ENCODE data around the gene CENPO. TPM values are rescaled to one million over a fixed set of nuclear protein-coding genes. Genes with fewer than 3 reads are reported as not detected.
A peak's percentile ranks its signal among the peaks of the same experiment; 100 is the strongest.

The CENPO gene
- total and polyA plus RNA-seq, 9 donors = 11.7 to 22.2 (median 17.7) TPM

GRCh38 chr2:24856791-24857211 is 63.6 kb downstream of the CENPO start:
- Histone ChIP-seq H3K36me3 (ENCODE audit: control insufficient read depth, insufficient read depth, low read length) (no peaks in the 10 kb centered on the region), H3K9me3 (replicated peaks; ENCODE audit: control insufficient read depth, low read depth, low read length) (no peaks in the 10 kb centered on the region), H3K4me1 (ENCODE audit: control insufficient read depth, insufficient read depth, low read length) (peaks cover 23% of the 10 kb centered on the region), H3K4me3 (ENCODE audit: low read length) (no peak overlapping the region), H3K27me3 (ENCODE audit: control insufficient read depth, insufficient read depth, low read length) (no peaks in the 10 kb centered on the region), H3K27ac (ENCODE audit: low read length) (no peak overlapping the region)
- 74% methylated on average over 5 of the region's 5 CpGs for WGBS (ENCODE audit: insufficient coverage)
- DNase-seq = peak; percentile 25

DNA sequence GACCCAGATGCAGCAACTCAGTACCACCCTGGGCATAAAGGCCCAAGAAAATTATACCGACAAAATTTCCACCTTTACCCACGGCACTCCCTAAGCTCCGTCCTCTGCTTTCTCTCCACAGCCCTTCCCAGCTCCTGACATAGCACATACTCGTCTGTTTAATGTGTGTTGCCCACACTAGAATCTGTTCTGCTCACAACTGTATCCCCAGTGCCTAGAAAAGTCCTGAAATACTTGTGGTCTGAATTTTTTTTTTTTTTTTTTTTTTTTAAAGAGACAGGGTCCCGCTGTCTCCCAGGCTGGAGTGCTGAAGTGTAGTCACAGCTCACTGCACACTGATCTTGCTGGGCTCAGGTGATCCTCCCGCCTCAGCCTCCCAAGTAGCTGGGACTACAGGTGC is 64.5 kb downstream of the CENPO start:
- 97% methylated on average over 3 of the region's 6 CpGs for WGBS (ENCODE audit: insufficient coverage)
- Histone ChIP-seq H3K4me1 (ENCODE audit: control insufficient read depth, insufficient read depth, low read length) (peaks cover 23% of the 10 kb centered on the region), H3K27ac (ENCODE audit: low read length) (no peak overlapping the region)

DNA sequence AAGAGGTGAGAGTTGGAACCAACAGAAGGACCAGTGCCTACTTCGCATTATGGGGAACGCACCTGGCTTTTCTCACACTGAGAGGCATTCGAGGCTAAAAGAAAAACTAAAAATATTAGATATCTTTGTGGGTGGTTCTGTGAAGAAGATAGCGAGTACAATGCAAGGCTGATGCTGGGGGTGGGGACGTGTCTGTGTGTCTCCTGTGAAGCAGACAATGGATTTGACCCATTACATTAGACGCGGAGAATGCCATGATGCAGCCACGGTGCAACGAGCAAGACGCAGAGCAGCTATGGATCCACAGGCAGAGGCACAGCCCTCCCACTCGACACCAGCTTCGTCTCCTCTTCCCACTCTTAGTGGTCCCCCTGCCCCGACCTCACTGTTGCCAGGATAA is 65.8 kb downstream of the CENPO start:
- DNase-seq = no peak
- Histone ChIP-seq H3K4me3 (ENCODE audit: low read length) (no peak overlapping the region), H3K9me3 (replicated peaks; ENCODE audit: control insufficient read depth, low read depth, low read length) (no peaks in the 10 kb centered on the region), H3K36me3 (ENCODE audit: control insufficient read depth, insufficient read depth, low read length) (no peaks in the 10 kb centered on the region), H3K27ac (ENCODE audit: low read length) (no peak overlapping the region), H3K4me1 (ENCODE audit: control insufficient read depth, insufficient read depth, low read length) (peaks cover 23% of the 10 kb centered on the region), H3K27me3 (ENCODE audit: control insufficient read depth, insufficient read depth, low read length) (no peaks in the 10 kb centered on the region)
- over 99% methylated on average over 12 of the region's 13 CpGs for WGBS (ENCODE audit: insufficient coverage)

More for the DNA sequence above, 64.5 kb downstream of the CENPO start:
- Histone ChIP-seq H3K9me3 (replicated peaks; ENCODE audit: control insufficient read depth, low read depth, low read length) (no peaks in the 10 kb centered on the region), H3K27me3 (ENCODE audit: control insufficient read depth, insufficient read depth, low read length) (no peaks in the 10 kb centered on the region), H3K36me3 (ENCODE audit: control insufficient read depth, insufficient read depth, low read length) (no peaks in the 10 kb centered on the region), H3K4me3 (ENCODE audit: low read length) (no peak overlapping the region)
- no peak for DNase-seq

DNA sequence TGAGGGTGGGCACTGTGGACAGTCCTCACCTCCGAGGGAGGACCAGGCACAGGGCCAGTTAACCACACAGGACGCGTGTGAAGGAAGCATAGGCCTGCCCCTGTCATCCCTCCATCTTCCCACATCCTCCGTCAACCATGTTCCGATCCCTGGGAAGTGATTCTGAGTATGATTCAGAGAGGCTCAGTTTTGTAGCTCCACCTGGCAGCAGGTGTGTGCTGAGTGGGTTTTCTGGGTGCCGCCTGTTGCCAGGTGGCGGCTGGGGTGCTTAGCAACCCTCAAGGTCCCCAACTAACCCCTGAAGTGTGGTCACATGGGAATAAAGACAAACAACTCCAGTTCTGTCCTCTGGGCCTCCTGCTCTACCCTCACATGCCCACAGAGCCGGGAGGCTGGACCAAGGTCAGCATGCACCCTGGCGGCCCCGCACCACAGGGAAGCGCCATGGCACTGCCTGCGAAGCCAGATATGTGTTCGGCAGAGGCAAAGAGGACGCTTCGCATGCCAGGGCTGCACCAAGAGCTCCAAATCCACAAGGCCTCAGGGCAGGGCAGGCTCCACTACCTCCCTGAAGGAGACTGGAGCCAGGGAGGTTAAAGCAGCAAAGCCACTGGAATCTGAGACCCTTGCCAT is 66.9 kb downstream of the CENPO start:
- 93% methylated on average over 8 of the region's 15 CpGs for WGBS (ENCODE audit: insufficient coverage)
- no peak overlapping the region for H3K4me3 ChIP-seq (ENCODE audit: low read length)
- no peaks in the 10 kb centered on the region for H3K27me3 ChIP-seq (ENCODE audit: control insufficient read depth, insufficient read depth, low read length)
- no peaks in the 10 kb centered on the region for H3K9me3 ChIP-seq (replicated peaks; ENCODE audit: control insufficient read depth, low read depth, low read length)
- peaks cover 17% of the 10 kb centered on the region for H3K4me1 ChIP-seq (ENCODE audit: control insufficient read depth, insufficient read depth, low read length)
- no peaks in the 10 kb centered on the region for H3K36me3 ChIP-seq (ENCODE audit: control insufficient read depth, insufficient read depth, low read length)
- H3K27ac ChIP-seq (ENCODE audit: low read length) = no peak overlapping the region
- DNase-seq = no peak

- H3K27ac ChIP-seq (ENCODE audit: low read length) = no peak overlapping the region
Measured at GRCh38 chr2:24860631-24861030, 67.4 kb downstream of the CENPO start.

GRCh38 chr2:24861500-24861899 is 68.3 kb downstream of the CENPO start:
- no peak overlapping the region for H3K27ac ChIP-seq (ENCODE audit: low read length)
- WGBS (ENCODE audit: insufficient coverage) = 81% methylated on average over 8 of the region's 11 CpGs
- no peak overlapping the region for H3K4me3 ChIP-seq (ENCODE audit: low read length)
- H3K36me3 ChIP-seq (ENCODE audit: control insufficient read depth, insufficient read depth, low read length) = no peaks in the 10 kb centered on the region
- peaks cover 5% of the 10 kb centered on the region for H3K4me1 ChIP-seq (ENCODE audit: control insufficient read depth, insufficient read depth, low read length)
- no peak for DNase-seq
- H3K9me3 ChIP-seq (replicated peaks; ENCODE audit: control insufficient read depth, low read depth, low read length) = no peaks in the 10 kb centered on the region
- no peaks in the 10 kb centered on the region for H3K27me3 ChIP-seq (ENCODE audit: control insufficient read depth, insufficient read depth, low read length)

More at GRCh38 chr2:24860631-24861030, 67.4 kb downstream of the CENPO start:
- DNase-seq = no peak
- H3K4me1 ChIP-seq (ENCODE audit: control insufficient read depth, insufficient read depth, low read length) = peaks cover 13% of the 10 kb centered on the region
- H3K9me3 ChIP-seq (replicated peaks; ENCODE audit: control insufficient read depth, low read depth, low read length) = no peaks in the 10 kb centered on the region
- no peaks in the 10 kb centered on the region for H3K27me3 ChIP-seq (ENCODE audit: control insufficient read depth, insufficient read depth, low read length)
- no peak overlapping the region for H3K4me3 ChIP-seq (ENCODE audit: low read length)
- H3K36me3 ChIP-seq (ENCODE audit: control insufficient read depth, insufficient read depth, low read length) = no peaks in the 10 kb centered on the region
- WGBS (ENCODE audit: insufficient coverage) = 95% methylated on average over 7 of the region's 7 CpGs

DNA sequence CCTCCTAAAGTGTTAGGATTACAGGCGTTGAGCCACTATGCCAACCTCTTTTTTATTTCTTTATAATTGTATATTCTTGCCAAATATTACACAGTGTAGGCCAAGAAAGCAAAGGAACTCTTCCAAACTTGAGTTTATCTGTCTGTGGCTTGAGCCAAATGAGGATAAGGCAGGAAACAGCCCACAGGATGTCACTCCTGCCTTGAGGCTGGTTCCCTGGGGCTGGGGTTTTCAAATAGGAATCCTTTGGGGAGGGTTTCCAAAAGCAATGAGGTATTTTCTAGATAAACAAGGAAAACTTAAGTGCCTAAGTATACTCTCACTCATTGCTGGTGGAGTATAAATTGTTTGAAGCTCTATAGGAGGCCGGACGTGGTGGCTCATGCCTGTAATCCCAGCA is 70.4 kb downstream of the CENPO start:
- Histone ChIP-seq H3K9me3 (replicated peaks; ENCODE audit: control insufficient read depth, low read depth, low read length) (no peaks in the 10 kb centered on the region), H3K27ac (ENCODE audit: low read length) (no peak overlapping the region), H3K4me3 (ENCODE audit: low read length) (no peak overlapping the region), H3K4me1 (ENCODE audit: control insufficient read depth, insufficient read depth, low read length) (no peaks in the 10 kb centered on the region), H3K36me3 (ENCODE audit: control insufficient read depth, insufficient read depth, low read length) (no peaks in the 10 kb centered on the region), H3K27me3 (ENCODE audit: control insufficient read depth, insufficient read depth, low read length) (no peaks in the 10 kb centered on the region)
- no CpG with 5 or more reads among the region's 3 CpGs for WGBS (ENCODE audit: insufficient coverage)
- DNase-seq = no peak

DNA sequence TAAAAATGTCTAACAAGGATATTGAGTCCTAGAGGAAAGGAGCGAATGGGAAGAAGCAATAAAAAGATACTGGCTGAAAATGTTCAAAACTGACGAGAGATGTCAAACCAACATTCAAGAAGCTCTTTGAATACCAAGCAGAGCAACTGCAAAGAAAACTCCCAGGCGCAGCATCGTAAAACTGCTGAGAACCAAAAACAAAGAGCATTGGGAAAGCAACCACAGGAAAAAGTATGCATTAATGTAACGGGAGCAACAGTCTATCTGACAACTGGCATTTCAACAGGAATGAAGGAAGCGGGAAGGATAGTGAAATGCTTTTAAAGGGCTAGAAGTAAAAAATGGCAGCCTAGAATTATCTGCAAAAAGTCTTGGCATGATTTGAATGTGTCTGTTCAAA is 73.7 kb downstream of the CENPO start:
- Histone ChIP-seq H3K4me3 (ENCODE audit: low read length) (no peak overlapping the region), H3K36me3 (ENCODE audit: control insufficient read depth, insufficient read depth, low read length) (peaks cover 6% of the 10 kb centered on the region), H3K4me1 (ENCODE audit: control insufficient read depth, insufficient read depth, low read length) (peaks cover 3% of the 10 kb centered on the region), H3K27ac (ENCODE audit: low read length) (no peak overlapping the region), H3K9me3 (replicated peaks; ENCODE audit: control insufficient read depth, low read depth, low read length) (no peaks in the 10 kb centered on the region), H3K27me3 (ENCODE audit: control insufficient read depth, insufficient read depth, low read length) (no peaks in the 10 kb centered on the region)
- WGBS (ENCODE audit: insufficient coverage) = 66% methylated on average over 3 of the region's 6 CpGs
- DNase-seq = no peak

GRCh38 chr2:24870440-24870839 is 77.2 kb downstream of the CENPO start:
- Histone ChIP-seq H3K4me1 (ENCODE audit: control insufficient read depth, insufficient read depth, low read length) (peaks cover 13% of the 10 kb centered on the region), H3K36me3 (ENCODE audit: control insufficient read depth, insufficient read depth, low read length) (peaks cover 6% of the 10 kb centered on the region), H3K4me3 (ENCODE audit: low read length) (no peak overlapping the region), H3K27me3 (ENCODE audit: control insufficient read depth, insufficient read depth, low read length) (no peaks in the 10 kb centered on the region), H3K9me3 (replicated peaks; ENCODE audit: control insufficient read depth, low read depth, low read length) (no peaks in the 10 kb centered on the region), H3K27ac (ENCODE audit: low read length) (no peak overlapping the region)
- no peak for DNase-seq
- WGBS (ENCODE audit: insufficient coverage) = 96% methylated on average over 3 of the region's 5 CpGs

DNA sequence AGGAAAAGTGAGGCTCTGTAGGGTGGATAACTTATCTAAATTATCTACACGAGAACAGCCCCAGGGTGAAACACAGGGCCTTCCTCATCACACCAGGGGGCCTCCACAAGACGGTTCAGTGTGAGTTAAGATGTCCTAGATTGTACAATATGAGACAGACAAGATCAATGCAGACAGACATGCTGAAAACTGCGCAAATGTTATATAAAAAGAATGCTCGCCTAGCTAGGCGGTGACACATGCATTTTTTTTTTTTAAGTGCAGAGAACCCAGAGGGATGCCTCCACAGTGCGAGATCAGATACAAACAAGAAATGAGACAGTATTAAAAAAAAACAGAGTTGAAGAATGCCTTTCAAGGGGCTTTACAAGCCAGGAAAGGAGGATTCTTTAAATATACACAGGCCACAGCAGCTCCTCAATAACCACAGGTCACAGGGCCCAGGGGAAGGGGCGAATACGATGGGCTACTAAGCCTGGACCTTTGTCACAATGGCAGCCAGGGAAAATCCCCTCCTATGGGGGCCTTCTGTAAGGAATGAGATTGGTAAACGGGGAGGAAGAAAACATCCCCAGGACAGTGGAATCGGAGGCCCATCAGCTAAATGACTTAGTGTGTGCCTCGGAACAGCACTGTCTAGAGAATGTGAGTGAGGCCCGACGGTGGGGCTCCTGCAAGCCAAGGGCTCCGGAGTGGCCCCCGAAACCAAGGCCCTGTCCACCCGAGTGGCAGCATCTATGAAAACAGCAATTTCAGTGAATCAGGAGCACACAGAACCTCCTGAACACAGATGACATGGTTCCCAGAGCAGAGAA is 77.9 kb downstream of the CENPO start:
- Histone ChIP-seq H3K4me1 (ENCODE audit: control insufficient read depth, insufficient read depth, low read length) (peaks cover 13% of the 10 kb centered on the region), H3K36me3 (ENCODE audit: control insufficient read depth, insufficient read depth, low read length) (peaks cover 6% of the 10 kb centered on the region), H3K4me3 (ENCODE audit: low read length) (no peak overlapping the region), H3K27ac (ENCODE audit: low read length) (no peak overlapping the region), H3K27me3 (ENCODE audit: control insufficient read depth, insufficient read depth, low read length) (no peaks in the 10 kb centered on the region), H3K9me3 (replicated peaks; ENCODE audit: control insufficient read depth, low read depth, low read length) (no peaks in the 10 kb centered on the region)
- 82% methylated on average over 8 of the region's 16 CpGs for WGBS (ENCODE audit: insufficient coverage)
- no peak for DNase-seq

All from muscle of leg (tissue), 11 donors.